GM21423 (cell line): ENCODE results near the gene ADISSP.
"Not testable (repeated sequence)": the region's sequence is repeated elsewhere in the genome, so short reads cannot be mapped to it uniquely, and the experiment has no call there.

ENCODE experiments used
- ATAC-seq: cut with Tn5 transposase; IDR thresholded peaks from one replicate; pipeline ENCODE4 v1.9.1; 2021; ENCODE audit warnings: mild to moderate bottlenecking, moderate library complexity; ENCODE audit not compliant: unreplicated experiment

ADISSP gene

GRCh38 chr20:3797592-3798372 is 30.2 kb upstream of the ADISSP start:
- no peak for ATAC-seq

- ATAC-seq, result no peak
These were observed 29.6 kb upstream of the ADISSP start for GRCh38 chr20:3797226-3797545.

- no peak for ATAC-seq
These were observed 29.1 kb upstream of the ADISSP start for GRCh38 chr20:3796477-3797225.

- ATAC-seq, result peak; percentile 63
These were observed 28.2 kb upstream of the ADISSP start, which contains the start of gene CDC25B for GRCh38 chr20:3795511-3796468. Gene CDC25B, plus strand, starts transcription at chr20:3796310. Its CDS starts 222 bp downstream, at chr20:3796532.

- ATAC-seq, result no peak
These were observed 27.3 kb upstream of the ADISSP start for GRCh38 chr20:3794701-3795420.

- ATAC-seq, result not testable (repeated sequence)
These were observed 26.6 kb upstream of the ADISSP start for GRCh38 chr20:3794168-3794567.

- not testable (repeated sequence) for ATAC-seq
These were observed 21.6 kb upstream of the ADISSP start for GRCh38 chr20:3789201-3789600.

- ATAC-seq, result no peak
These were observed 21.2 kb upstream of the ADISSP start for GRCh38 chr20:3788685-3789155.

GRCh38 chr20:3787324-3788014 is 19.9 kb upstream of the ADISSP start:
- ATAC-seq, result no peak

GRCh38 chr20:3786665-3787323 is 19.2 kb upstream of the ADISSP start, which contains the start of gene CENPB:
Gene CENPB, minus strand, starts transcription at chr20:3786740. Its CDS starts 257 bp downstream, at chr20:3786483.
- peak; percentile 79 for ATAC-seq

GRCh38 chr20:3786126-3786484 is 18.6 kb upstream of the ADISSP start:
- peak; percentile 11 for ATAC-seq

- ATAC-seq, result no peak
These were observed 17.9 kb upstream of the ADISSP start for GRCh38 chr20:3785240-3786125.

- ATAC-seq, result no peak
These were observed 17.3 kb upstream of the ADISSP start for GRCh38 chr20:3784863-3785239.

GRCh38 chr20:3784216-3784853 is 16.8 kb upstream of the ADISSP start:
- ATAC-seq, result no peak

GRCh38 chr20:3783511-3784195 is 16.1 kb upstream of the ADISSP start:
- ATAC-seq, result no peak

- ATAC-seq, result no peak
These were observed 15.5 kb upstream of the ADISSP start for GRCh38 chr20:3783068-3783489.

- no peak for ATAC-seq
These were observed 15.0 kb upstream of the ADISSP start for GRCh38 chr20:3782597-3782996.
